GM23248 (cell line): ENCODE data around the gene MDK.

ENCODE experiments used
- EZH2 ChIP-seq: fragments of 200-600 bp; sonication (generic); IDR thresholded peaks from 2 replicates; pipeline ENCODE4 v1.6.1; 2018; ENCODE audit warnings: antibody characterized with exemption, mild to moderate bottlenecking; ENCODE audit not compliant: insufficient read depth, poor library complexity, severe bottlenecking
- EZH2phosphoT487 ChIP-seq: fragments of 200-600 bp; sonication (generic); IDR thresholded peaks from 2 replicates; pipeline ENCODE4 v1.6.1; 2018; ENCODE audit warnings: antibody characterized with exemption, moderate library complexity, mild to moderate bottlenecking, low read depth; ENCODE audit not compliant: insufficient read depth

DNA sequence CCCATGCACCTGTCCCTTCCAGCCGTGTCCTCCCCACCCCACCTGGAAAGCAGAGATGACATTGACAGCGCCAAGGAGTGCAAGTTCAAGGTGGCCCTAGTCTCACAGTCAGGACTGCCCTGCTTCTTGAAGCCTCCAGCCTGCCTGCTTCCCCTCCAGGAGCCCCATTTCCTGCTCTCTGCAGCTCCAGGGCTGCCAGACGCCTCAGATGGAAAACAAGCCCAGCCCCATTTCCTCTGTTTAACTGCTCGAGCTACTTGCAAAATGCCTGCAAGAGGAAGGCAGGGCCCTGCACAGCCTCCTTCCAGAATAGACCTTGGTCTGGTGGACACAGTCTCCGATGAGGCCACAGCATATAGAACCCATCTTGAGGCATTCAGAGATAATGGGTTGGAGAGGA is 39.2 kb upstream of the MDK start:
- TF ChIP-seq EZH2 = no peak
- TF ChIP-seq EZH2phosphoT487 = no peak
